Fibroblast of lung (primary cell): ENCODE measurements around the gene VAMP2.

ENCODE experiments used
- EZH2 ChIP-seq: IDR thresholded peaks from 2 replicates; pipeline ENCODE4 v1.5.1; 2012; ENCODE audit warnings: low read length, control low read depth, mild to moderate bottlenecking; ENCODE audit errors: missing control alignments
- TF ChIP-seq, protein P1 (sequence below), 2 donors: IDR thresholded peaks in 1 of 2; conservative IDR thresholded peaks in 1 of 2; 1 replicate in 1 of 2; 2 replicates in 1 of 2; pipeline ENCODE4 v1.5.1; 2011 to 2012; ENCODE audit warnings: low read length in 2 of 2, control low read depth in 1 of 2, inconsistent platforms in 1 of 2, low read depth in 1 of 2, mild to moderate bottlenecking in 1 of 2

DNA sequence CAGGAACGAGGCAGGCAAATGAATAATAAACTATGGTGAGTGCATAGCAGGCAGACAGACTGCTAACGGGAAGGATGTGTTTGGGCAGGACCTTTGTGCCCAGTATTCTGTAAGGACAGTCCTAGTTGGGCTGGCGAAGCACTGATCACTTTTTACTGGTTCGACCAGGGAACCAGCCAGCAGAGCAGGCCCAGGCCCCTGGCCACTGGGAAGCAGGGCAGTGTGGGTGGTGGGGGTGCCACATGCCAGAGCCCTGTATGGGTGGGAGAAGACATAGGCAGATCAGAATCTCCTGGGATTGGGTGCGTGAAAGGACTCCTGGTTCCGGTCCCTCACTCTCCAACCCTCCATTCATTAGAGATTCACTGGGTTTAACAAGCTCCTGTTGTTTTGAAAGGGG lies 4.0 kb upstream of the VAMP2 start:
- TF ChIP-seq, protein P1, sequence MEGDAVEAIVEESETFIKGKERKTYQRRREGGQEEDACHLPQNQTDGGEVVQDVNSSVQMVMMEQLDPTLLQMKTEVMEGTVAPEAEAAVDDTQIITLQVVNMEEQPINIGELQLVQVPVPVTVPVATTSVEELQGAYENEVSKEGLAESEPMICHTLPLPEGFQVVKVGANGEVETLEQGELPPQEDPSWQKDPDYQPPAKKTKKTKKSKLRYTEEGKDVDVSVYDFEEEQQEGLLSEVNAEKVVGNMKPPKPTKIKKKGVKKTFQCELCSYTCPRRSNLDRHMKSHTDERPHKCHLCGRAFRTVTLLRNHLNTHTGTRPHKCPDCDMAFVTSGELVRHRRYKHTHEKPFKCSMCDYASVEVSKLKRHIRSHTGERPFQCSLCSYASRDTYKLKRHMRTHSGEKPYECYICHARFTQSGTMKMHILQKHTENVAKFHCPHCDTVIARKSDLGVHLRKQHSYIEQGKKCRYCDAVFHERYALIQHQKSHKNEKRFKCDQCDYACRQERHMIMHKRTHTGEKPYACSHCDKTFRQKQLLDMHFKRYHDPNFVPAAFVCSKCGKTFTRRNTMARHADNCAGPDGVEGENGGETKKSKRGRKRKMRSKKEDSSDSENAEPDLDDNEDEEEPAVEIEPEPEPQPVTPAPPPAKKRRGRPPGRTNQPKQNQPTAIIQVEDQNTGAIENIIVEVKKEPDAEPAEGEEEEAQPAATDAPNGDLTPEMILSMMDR (conservative IDR thresholded peaks at IDR 0.05 in 1 of 2, IDR thresholded peaks at IDR 0.05 in 1 of 2; ENCODE audit: low read depth in 1 of 2, low read length in 2 of 2) = no peak
- TF ChIP-seq EZH2 = no peak
